ENCODE data around the gene INTS15. TPM values are rescaled to one million over a fixed set of nuclear protein-coding genes. Genes with fewer than 3 reads are reported as not detected.
"Not testable (repeated sequence)": the region's sequence is repeated elsewhere in the genome, so short reads cannot be mapped to it uniquely, and the experiment has no call there.

INTS15 gene
- polyA plus RNA-seq, 1 donor from 2014 or later = 41.3 TPM

DNA sequence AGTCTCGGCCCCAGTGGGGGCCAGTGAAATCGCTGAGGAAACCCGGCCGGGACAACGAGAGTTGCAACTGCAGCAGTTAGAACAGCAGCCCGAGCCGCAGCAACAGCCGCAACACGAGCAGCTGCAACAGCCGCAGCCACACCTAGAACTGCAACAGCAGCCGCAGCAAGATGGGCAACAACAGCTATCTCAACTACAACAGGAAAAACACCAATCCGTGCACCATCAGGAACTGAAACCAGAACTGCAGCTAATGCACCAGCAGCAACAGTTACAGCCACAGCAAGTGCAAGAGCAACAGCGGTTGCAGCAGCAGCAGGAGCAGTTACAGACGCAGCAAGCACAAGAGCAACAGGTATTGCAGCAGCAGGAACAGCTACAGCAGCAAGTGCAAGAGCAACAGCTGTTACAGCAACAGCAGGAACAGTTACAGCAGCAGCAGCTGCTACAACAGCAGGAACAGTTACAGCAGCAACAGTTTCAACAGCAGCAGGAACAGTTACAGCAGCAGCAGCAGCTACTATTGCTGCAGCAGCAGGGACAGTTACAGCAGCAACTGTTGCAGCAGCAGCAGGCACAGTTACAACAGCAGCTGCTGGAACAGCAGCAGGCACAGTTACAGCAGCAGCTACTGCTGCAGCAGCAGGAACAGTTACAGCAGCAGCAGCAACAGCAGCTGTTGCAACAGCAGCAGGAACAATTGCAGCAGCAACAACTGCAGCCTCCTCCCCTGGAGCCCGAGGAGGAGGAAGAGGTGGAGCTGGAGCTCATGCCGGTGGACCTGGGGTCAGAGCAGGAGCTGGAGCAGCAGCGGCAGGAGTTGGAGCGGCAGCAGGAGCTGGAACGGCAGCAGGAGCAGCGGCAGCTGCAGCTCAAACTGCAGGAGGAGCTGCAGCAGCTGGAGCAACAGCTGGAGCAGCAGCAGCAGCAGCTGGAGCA is 31.6 kb downstream of the INTS15 start:
- peaks cover 5% of the 10 kb centered on the region for H3K36me3 Mint-ChIP-seq
- no peaks in the 10 kb centered on the region for H3K9me3 Mint-ChIP-seq
- H3K4me3 Mint-ChIP-seq = peak overlapping the region; percentile 24 to 94 (median 61)
- peaks cover 2% of the 10 kb centered on the region for H3K27me3 Mint-ChIP-seq
- H3K4me1 Mint-ChIP-seq = peaks cover 17 to 38% (median 30%) of the 10 kb centered on the region in 3 donors
- H3K27ac Mint-ChIP-seq = peak overlapping the region in 2 of 3 donors; percentile 13 to 50

DNA sequence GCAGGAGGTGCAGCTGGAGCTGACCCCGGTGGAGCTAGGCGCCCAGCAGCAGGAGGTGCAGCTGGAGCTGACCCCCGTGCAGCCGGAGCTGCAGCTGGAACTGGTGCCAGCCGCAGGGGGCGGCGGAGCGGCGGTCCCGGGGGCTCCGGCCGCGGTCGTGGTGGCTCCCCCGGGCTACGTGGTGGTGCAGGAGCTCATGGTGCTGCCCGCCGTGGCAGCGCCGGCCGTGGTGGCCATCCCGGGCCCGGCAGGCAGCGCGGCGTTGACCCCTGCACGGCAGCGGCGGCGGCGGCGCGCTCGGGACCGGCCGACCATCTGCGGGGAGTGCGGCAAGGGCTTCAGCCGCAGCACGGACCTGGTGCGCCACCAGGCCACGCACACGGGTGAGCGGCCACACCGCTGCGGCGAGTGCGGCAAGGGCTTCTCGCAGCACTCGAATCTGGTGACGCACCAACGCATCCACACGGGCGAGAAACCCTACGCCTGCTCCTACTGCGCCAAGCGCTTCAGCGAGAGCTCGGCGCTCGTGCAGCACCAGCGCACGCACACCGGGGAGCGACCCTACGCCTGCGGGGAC is 32.4 kb downstream of the INTS15 start:
- peaks cover 2% of the 10 kb centered on the region for H3K27me3 Mint-ChIP-seq
- H3K4me3 Mint-ChIP-seq = no peak overlapping the region
- H3K4me1 Mint-ChIP-seq = peaks cover 17 to 38% (median 31%) of the 10 kb centered on the region in 3 donors

DNA sequence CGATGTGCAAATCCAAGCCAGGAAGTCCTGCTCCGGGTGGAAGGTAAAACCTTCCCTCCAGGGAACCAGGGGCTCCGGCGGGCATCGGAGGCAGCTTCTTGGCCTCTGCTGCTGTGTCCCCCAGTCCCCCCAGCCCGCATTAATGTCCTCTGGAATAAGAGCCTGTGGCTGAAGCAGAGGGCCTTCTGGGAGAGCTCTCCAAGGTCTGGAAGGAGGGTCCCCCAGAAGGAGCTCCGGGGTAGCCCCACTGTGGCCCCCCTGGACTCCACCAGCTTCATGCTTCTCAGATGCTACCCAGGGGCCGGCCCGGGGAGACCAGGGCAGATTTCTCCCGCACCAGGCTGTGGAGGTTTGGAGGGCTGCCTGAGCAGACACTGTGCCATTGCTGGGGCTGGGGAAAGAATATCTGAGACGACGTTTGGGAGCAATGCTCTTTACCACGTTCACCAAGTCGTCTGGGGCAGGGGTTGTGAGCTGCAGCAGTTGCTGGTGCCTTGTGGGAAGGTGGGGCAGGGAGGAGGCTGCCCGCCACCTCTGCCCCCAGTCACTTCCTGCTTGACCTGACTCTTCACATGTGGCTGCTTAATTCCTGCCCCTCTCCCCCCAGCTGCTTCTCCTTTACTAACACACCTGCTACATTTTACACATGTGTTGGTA is 33.9 kb downstream of the INTS15 start:
- peak overlapping the region; percentile 23 to 85 (median 78) for H3K4me3 Mint-ChIP-seq
- peaks cover 5% of the 10 kb centered on the region for H3K36me3 Mint-ChIP-seq
- H3K27ac Mint-ChIP-seq = peak overlapping the region; percentile 33 to 98 (median 71)
- peaks cover 17 to 38% (median 31%) of the 10 kb centered on the region in 3 donors for H3K4me1 Mint-ChIP-seq
- H3K27me3 Mint-ChIP-seq = no peaks in the 10 kb centered on the region
- no peaks in the 10 kb centered on the region for H3K9me3 Mint-ChIP-seq

More for the DNA sequence above, 32.4 kb downstream of the INTS15 start:
- Mint-ChIP-seq H3K36me3 (peaks cover 5% of the 10 kb centered on the region), H3K27ac (no peak overlapping the region), H3K9me3 (no peaks in the 10 kb centered on the region)

DNA sequence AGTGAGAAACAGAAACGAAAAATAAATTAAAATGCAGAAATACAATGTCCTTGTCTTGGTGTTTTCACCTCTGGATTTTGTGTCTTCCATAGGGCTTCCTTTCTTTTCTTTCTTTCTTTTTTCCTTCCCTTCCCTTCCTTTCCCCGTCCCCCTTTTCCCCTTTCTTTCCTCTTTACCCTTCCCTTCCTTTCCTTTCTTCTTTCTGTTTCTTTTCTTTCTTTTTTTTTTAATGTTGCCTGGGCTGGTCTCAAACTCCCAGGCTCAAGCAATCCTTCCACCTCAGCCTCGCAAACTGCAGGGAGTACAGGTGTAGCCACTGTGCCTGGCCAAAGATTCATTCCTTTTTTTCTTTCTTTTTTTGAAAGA is 34.4 kb downstream of the INTS15 start:
- H3K27me3 Mint-ChIP-seq = no peaks in the 10 kb centered on the region
- peaks cover 17 to 38% (median 31%) of the 10 kb centered on the region in 3 donors for H3K4me1 Mint-ChIP-seq
- peak overlapping the region; percentile 33 to 98 (median 71) for H3K27ac Mint-ChIP-seq
- peak overlapping the region; percentile 23 to 85 (median 78) for H3K4me3 Mint-ChIP-seq
- peaks cover 5% of the 10 kb centered on the region for H3K36me3 Mint-ChIP-seq
- no peaks in the 10 kb centered on the region for H3K9me3 Mint-ChIP-seq

DNA sequence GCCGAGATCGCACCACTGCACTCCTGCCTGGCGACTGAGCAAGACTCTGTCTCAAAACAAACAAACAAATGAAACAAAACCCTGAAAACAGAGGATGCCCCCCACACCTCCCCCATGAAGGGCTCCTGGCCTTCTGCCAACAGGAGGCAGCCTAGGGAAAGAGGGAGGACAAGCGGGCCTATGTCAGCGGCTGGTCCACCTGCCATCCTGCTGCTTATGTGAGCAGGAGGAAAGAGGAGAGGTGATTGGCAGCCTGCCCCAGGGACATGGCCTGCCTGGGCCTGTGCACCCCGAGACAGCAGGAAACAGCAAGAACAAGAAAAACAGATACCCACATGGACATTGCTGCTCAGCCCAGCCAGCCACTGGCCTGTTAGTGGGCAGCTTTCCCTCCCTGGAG is 38.2 kb downstream of the INTS15 start:
- peaks cover 2% of the 10 kb centered on the region for H3K36me3 Mint-ChIP-seq
- H3K4me1 Mint-ChIP-seq = peaks cover 7 to 14% (median 14%) of the 10 kb centered on the region in 3 donors
- H3K9me3 Mint-ChIP-seq = no peaks in the 10 kb centered on the region
- no peaks in the 10 kb centered on the region for H3K27me3 Mint-ChIP-seq
- no peak overlapping the region for H3K4me3 Mint-ChIP-seq
- no peak overlapping the region for H3K27ac Mint-ChIP-seq

DNA sequence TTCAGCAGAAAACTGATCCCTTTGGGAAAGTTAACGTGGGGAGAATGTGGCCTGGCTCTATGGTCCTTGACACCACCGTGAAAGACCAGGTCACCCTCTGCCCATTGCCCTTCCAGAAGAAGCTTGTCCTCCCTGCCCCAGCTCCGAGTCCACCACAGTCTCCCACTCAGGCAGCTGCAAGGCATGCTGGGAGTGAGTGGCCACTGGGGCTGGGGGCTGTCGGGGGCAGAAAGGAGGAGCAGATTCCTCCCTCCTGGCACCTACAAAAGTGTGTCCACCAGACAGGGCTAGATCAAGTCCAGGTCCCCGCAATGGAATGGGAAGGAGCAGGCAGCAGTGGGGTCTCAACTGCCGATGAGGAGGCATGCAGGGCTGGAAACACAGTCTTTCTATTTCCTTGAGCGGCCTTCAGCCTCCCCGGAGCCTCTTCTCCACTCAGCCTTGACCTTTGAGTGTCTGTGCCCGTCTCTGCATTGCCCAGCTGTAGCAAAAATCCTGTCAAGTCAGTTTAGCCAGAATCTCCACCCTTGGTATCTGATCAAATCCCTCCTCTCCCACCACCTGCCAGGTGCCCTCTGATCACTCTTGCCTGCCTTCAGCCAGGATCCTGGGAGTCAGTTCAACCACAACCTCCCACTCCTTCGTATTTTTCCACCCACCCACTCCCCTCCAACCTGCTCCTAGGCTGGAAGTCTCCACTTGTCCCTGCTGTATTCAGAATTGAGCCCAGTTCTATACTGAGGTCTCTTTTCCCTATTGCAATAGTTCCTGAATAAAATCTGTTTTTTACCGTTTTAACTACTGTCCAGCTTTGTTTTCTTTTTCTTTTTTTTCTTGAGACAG is 40.4 kb downstream of the INTS15 start:
- H3K9me3 Mint-ChIP-seq = no peaks in the 10 kb centered on the region
- H3K4me1 Mint-ChIP-seq = peaks cover 2 to 4% (median 3%) of the 10 kb centered on the region in 3 donors
- H3K27ac Mint-ChIP-seq = peak overlapping the region in 1 of 3 donors; percentile 54
- peak overlapping the region in 1 of 4 donors; percentile 23 for H3K4me3 Mint-ChIP-seq
- H3K27me3 Mint-ChIP-seq = no peaks in the 10 kb centered on the region
- no peaks in the 10 kb centered on the region for H3K36me3 Mint-ChIP-seq

DNA sequence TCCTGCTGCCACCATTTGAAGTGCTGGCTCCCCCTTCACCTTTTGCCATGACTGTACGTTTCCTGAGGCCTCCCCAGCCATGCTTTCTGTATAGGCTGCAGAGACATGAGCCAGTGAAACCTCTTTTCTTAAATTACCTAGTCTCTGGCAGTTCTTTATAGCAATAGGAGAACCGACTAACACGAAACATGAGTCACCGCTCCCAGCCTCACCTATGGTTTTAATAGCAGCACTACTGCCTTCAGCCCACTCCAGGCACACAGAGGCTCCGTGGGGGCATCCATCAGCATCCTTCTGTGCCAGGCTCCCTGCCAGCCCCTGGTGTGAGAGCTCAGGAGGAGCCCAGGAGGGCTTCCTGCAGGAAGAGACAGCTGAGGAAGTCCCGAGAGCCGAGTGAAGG is 41.8 kb downstream of the INTS15 start:
- Mint-ChIP-seq H3K36me3 (no peaks in the 10 kb centered on the region), H3K4me1 (peaks cover 3 to 8% (median 4%) of the 10 kb centered on the region in 3 donors), H3K9me3 (no peaks in the 10 kb centered on the region), H3K4me3 (no peak overlapping the region), H3K27me3 (no peaks in the 10 kb centered on the region), H3K27ac (peak overlapping the region in 1 of 3 donors; percentile 62)

DNA sequence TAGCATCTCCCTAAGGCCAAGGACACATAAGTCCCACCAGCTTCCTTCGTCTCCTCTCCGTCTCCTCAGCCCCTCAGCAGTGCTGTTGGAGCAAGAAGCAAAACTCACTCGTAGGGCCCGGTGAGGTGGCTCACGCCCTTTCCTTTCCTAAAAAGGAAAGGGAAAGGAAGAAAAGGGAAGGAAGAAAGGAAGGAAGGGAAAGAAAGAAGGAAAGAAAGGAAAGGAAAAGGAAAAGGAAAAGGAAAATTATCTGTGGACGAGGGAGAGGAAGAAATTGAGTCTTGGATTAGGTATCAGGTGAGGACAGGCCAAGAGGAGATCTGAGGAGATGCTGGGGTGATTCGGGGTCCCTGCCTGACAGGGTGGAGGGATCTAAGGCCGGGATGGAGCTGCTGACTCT is 44.2 kb downstream of the INTS15 start:
- peaks cover 10 to 16% (median 15%) of the 10 kb centered on the region in 3 donors for H3K4me1 Mint-ChIP-seq
- H3K27me3 Mint-ChIP-seq = no peaks in the 10 kb centered on the region
- no peaks in the 10 kb centered on the region for H3K9me3 Mint-ChIP-seq
- H3K36me3 Mint-ChIP-seq = no peaks in the 10 kb centered on the region
- H3K27ac Mint-ChIP-seq = peak overlapping the region in 1 of 3 donors; percentile 56
- H3K4me3 Mint-ChIP-seq = peak overlapping the region in 2 of 4 donors; percentile 21 to 86

DNA sequence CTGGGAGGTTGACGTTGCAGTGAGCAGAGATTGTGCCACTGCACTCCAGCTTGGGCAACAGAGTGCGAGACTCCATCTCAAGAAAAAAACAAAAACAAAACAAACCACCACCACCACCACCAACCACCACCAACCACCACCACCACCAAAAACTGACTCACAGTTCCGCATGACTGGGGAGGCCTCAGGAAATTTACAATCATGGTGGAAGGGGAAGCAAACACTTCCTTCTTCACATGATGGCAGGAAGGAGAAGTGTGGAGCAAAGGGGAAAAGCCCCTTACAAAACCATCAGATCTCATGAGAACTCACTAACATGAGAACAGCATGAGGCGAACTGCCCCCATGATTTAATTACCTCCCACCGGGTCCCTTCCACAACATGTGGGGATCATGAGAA is 45.1 kb downstream of the INTS15 start:
- Mint-ChIP-seq H3K4me3 (peak overlapping the region in 3 of 4 donors; percentile 66 to 85 (median 77)), H3K4me1 (peaks cover 14 to 19% (median 19%) of the 10 kb centered on the region in 3 donors)
- H3K27me3 Mint-ChIP-seq = not testable (repeated sequence)

DNA sequence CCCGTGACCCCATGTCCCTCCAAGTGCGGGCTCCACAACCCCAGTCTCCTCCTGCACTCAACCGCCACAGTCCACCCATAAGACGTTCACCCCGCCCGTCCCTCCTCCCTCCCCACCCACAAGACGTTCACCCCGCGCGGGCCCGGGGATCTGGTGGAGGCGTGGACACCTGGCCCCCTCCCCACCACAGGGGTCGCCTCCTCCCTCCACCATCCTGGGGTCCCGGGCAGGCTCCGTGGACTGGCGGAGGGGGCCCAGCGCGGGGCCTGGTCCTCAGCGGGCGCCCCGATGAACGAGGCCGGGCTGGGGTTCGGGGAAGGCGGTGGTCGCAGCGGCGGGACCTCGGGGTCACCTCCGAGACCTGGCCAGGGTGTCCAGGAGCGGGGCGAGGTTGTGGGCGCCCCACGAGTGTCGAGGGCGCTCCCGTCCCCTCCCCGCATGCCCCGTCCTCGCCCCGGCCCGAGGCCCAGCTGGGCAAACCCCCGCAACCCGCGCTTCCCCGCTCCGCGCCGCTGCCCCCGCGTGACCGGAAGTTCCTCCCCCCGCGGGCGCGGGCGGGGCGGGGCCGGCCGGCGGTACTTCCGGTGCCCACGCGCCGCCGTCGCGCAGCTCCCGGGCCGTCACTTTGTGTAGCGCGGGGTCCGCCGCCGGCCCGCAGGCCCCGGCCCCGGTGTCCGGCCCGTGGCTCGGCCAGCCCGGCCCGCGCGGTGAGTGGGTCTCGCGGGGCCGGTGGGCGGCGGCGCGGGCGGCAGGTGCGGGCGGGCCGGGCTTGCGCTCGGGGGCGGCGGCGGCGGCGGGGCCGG is 47.1 kb downstream of the INTS15 start, which contains the start of gene ZNF316:
Gene ZNF316, plus strand, starts transcription at position 578 of the 803 bp plus-strand sequence. CDS start 5,092 bp downstream, outside the sequence.
- Mint-ChIP-seq H3K27ac (peak within 1 kb of the TSS; percentile 86 to 96 (median 95)), H3K36me3 (no peaks in the 10 kb centered on the region), H3K9me3 (no peaks in the 10 kb centered on the region), H3K27me3 (no peaks in the 10 kb centered on the region), H3K4me3 (peak within 1 kb of the TSS; percentile 83 to 95 (median 88)), H3K4me1 (peaks cover 14 to 22% (median 20%) of the 10 kb centered on the region in 3 donors)

More for the DNA sequence above, 45.1 kb downstream of the INTS15 start:
- H3K9me3 Mint-ChIP-seq, H3K36me3 Mint-ChIP-seq: not testable (repeated sequence)
- H3K27ac Mint-ChIP-seq = peak overlapping the region; percentile 73 to 89 (median 86)

DNA sequence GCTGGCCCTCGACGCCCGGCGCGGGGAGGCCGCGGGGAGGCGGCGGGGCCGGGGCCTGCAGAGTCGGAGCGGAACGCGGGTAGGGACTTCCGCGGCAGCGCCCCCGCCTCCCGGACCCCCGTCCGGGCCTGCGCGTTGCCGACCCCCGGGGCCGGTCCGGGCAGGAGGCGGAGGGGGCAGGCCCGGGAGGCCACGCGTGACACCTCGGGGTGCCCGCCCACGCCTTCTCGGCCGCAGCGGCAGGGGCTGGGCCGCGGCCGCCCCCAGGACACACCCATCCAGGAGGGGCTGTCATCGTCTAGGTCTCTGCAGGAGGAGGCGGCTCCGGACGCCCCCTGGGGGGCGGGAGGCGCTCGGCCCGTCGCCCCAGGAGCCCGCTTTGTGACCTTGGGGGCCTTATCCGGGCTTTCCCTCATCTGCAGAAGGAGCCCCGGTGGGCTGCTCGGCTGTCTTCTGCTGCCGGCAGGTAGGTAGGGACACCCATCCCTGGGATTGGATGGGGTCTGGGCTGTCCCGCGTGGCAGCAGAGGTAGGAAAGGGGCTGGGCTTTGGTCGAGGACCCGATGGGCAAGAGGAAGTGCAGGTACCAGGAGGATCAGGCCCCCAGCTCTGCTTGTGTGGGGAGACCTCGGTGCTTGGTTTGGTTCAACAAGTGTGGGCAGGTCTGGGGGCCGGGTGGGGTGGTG is 47.9 kb downstream of the INTS15 start:
- H3K27me3 Mint-ChIP-seq = no peaks in the 10 kb centered on the region
- H3K4me1 Mint-ChIP-seq = peaks cover 14 to 22% (median 22%) of the 10 kb centered on the region in 3 donors
- H3K4me3 Mint-ChIP-seq = peak overlapping the region; percentile 67 to 95 (median 87)
- H3K27ac Mint-ChIP-seq = peak overlapping the region; percentile 70 to 96 (median 95)
- H3K9me3 Mint-ChIP-seq = no peaks in the 10 kb centered on the region
- no peaks in the 10 kb centered on the region for H3K36me3 Mint-ChIP-seq

DNA sequence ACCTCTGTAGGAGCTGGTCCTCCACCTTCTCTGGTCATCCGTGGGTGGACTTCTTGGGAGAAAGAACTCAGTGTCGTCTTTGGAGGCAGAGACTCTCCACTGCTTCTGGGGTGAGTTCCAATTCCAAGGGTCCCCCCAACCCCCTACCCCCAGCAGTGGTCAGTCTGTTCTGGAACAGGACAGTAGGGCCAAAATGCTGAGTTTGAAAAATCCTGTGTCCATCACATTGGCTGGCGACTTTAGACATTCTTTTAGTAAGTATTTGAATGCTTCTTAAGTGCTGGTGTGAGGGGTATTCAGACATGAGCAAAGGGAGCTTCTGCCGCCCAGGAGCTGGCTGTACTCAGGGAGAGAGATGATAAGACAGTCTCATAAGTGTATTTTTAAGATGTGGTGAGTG is 49.2 kb downstream of the INTS15 start:
- no peaks in the 10 kb centered on the region for H3K27me3 Mint-ChIP-seq

DNA sequence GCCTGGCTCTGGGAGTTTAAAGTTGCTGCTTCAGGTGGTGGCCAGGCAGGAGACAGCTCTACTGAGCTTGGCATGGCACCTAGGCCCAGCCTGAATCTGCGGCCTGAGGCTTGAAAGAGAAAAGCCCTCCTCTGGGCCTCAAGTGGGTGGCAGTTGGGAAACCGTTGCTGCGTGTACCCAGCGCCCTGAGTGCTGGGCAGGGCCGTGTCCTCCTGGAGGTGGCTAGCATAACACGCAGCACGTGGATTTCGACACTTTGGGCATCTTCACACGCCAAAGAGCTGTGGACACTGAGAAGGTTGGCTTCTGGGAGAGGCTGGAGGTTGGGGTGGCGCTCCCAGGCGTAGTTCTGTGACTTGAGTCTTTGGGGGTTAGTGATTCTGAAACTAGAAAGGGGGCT is 49.8 kb downstream of the INTS15 start:
- H3K4me3 Mint-ChIP-seq = peak overlapping the region in 3 of 4 donors; percentile 45 to 67 (median 60)
- peak overlapping the region; percentile 70 to 84 (median 76) for H3K27ac Mint-ChIP-seq
- H3K27me3 Mint-ChIP-seq = no peaks in the 10 kb centered on the region
- no peaks in the 10 kb centered on the region for H3K9me3 Mint-ChIP-seq
- H3K4me1 Mint-ChIP-seq = peaks cover 14 to 22% (median 22%) of the 10 kb centered on the region in 3 donors
- H3K36me3 Mint-ChIP-seq = no peaks in the 10 kb centered on the region

More for the DNA sequence above, 49.2 kb downstream of the INTS15 start:
- Mint-ChIP-seq H3K27ac (peak overlapping the region; percentile 70 to 95 (median 84)), H3K36me3 (no peaks in the 10 kb centered on the region), H3K9me3 (no peaks in the 10 kb centered on the region), H3K4me3 (peak overlapping the region; percentile 45 to 82 (median 70)), H3K4me1 (peaks cover 14 to 22% (median 22%) of the 10 kb centered on the region in 3 donors)
